Esophagus muscularis mucosa (tissue), 4 donors: ENCODE results near the gene ADAM10. TPM values are rescaled to one million over a fixed set of nuclear protein-coding genes. Genes with fewer than 3 reads are reported as not detected.

Experiments
- DNase-seq: peaks from one replicate; pipeline ENCODE4 v3.0.0-alpha.2; 2017; ENCODE audit errors: extremely low spot score
- H3K27ac ChIP-seq, 4 donors: fragments of 200-600 bp; sonication (generic); replicated peaks in 1 of 4; 1 replicate in 3 of 4; 2 replicates in 1 of 4; pipeline ENCODE4 v1.5.1; 2016 to 2019; ENCODE audit warnings: mild to moderate bottlenecking in 1 of 4
- H3K27me3 ChIP-seq, 4 donors: fragments of 200-600 bp; sonication (generic); one replicate each; pipeline versions ENCODE4 v1.5.1 to v1.6.0; 2016 to 2019
- H3K36me3 ChIP-seq, 4 donors: fragments of 200-600 bp; sonication (generic); one replicate each; pipeline ENCODE4 v1.5.1; 2016 to 2019
- H3K4me1 ChIP-seq, 4 donors: fragments of 200-600 bp; sonication (generic); one replicate each; pipeline ENCODE4 v1.5.1; 2016 to 2019
- H3K4me3 ChIP-seq, 4 donors: fragments of 200-600 bp; sonication (generic); 1 replicate in 2 of 4; 2 replicates in 2 of 4; pipeline ENCODE4 v1.5.1; 2016 to 2019; ENCODE audit warnings: mild to moderate bottlenecking in 4 of 4, moderate library complexity in 1 of 4
- H3K9me3 ChIP-seq, 4 donors: fragments of 200-600 bp; sonication (generic); 1 replicate in 3 of 4; 2 replicates in 1 of 4; pipeline ENCODE4 v1.5.1; 2016 to 2019
- EP300 ChIP-seq: sonication (generic); formaldehyde crosslinking; IDR thresholded peaks from one replicate; pipeline ENCODE4 v1.6.1; 2017; ENCODE audit warnings: antibody characterized with exemption
- POLR2A ChIP-seq: fragments of 450-650 bp; IDR thresholded peaks from one replicate; pipeline ENCODE4 v1.6.1; 2017; ENCODE audit warnings: antibody characterized with exemption, moderate library complexity, mild to moderate bottlenecking, low read depth
- POLR2AphosphoS5 ChIP-seq, 2 donors: sonication (generic); formaldehyde crosslinking; IDR thresholded peaks; one replicate each; pipeline ENCODE4 v1.6.1; 2017; ENCODE audit warnings: antibody characterized with exemption in 2 of 2
- WGBS: methylation state at CpG from one replicate; pipeline ENCODE4 v1.1.5; 2018; 5-methylcytosine and 5-hydroxymethylcytosine counted together
- intact Hi-C: fragments of 100-400 bp; cut with DNase I; formaldehyde crosslinking; loops from one replicate; pipeline ENCODE4 v1.15.1; 2023
- total RNA-seq, 4 donors: library from RNA; depleted of rRNA; stranded (reverse); fragments of >200 nt; gene quantifications; one replicate each; pipeline versions ENCODE4 v1.1.0 to v1.2.1, GENCODE V29; 2016
- TF ChIP-seq, protein P1 (sequence below), 3 experiments: fragments of 200-600 bp in 2 of 3; fragments of 450-650 bp in 1 of 3; sonication (generic) in 2 of 3; IDR thresholded peaks; one replicate each; pipeline ENCODE4 v1.5.1; 2017 to 2019; ENCODE audit warnings: antibody characterized with exemption in 3 of 3, mild to moderate bottlenecking in 2 of 3, moderate library complexity in 1 of 3

Gene ADAM10
- total RNA-seq, 4 donors from 2014 or later = 43.8 to 58.8 (median 48.5) TPM

GRCh38 chr15:58588096-58588495 lies 161.4 kb downstream of the ADAM10 start:
- WGBS = 63% methylated on average over 1 of the region's 1 CpG
- no peaks in the 10 kb centered on the region for H3K36me3 ChIP-seq
- H3K4me1 ChIP-seq = no peaks in the 10 kb centered on the region
- no peak for TF ChIP-seq EP300
- H3K27ac ChIP-seq = no peak overlapping the region
- intact Hi-C loops = no loop called here
- DNase-seq = no peak
- no peaks in the 10 kb centered on the region for H3K27me3 ChIP-seq
- H3K9me3 ChIP-seq = no peaks in the 10 kb centered on the region
- H3K4me3 ChIP-seq = no peak overlapping the region

- WGBS = 89% methylated on average over 4 of the region's 4 CpGs
- TF ChIP-seq, protein P1, sequence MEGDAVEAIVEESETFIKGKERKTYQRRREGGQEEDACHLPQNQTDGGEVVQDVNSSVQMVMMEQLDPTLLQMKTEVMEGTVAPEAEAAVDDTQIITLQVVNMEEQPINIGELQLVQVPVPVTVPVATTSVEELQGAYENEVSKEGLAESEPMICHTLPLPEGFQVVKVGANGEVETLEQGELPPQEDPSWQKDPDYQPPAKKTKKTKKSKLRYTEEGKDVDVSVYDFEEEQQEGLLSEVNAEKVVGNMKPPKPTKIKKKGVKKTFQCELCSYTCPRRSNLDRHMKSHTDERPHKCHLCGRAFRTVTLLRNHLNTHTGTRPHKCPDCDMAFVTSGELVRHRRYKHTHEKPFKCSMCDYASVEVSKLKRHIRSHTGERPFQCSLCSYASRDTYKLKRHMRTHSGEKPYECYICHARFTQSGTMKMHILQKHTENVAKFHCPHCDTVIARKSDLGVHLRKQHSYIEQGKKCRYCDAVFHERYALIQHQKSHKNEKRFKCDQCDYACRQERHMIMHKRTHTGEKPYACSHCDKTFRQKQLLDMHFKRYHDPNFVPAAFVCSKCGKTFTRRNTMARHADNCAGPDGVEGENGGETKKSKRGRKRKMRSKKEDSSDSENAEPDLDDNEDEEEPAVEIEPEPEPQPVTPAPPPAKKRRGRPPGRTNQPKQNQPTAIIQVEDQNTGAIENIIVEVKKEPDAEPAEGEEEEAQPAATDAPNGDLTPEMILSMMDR (IDR thresholded peaks at IDR 0.05) = no peak
- no peak for TF ChIP-seq POLR2A
- TF ChIP-seq POLR2AphosphoS5 (IDR thresholded peaks at IDR 0.05) = no peak
- TF ChIP-seq EP300 = no peak
- Histone ChIP-seq H3K27ac (no peak overlapping the region), H3K4me3 (no peak overlapping the region), H3K9me3 (no peaks in the 10 kb centered on the region), H3K4me1 (no peaks in the 10 kb centered on the region), H3K36me3 (no peaks in the 10 kb centered on the region), H3K27me3 (no peaks in the 10 kb centered on the region)
- intact Hi-C loops = no loop called here
- no peak for DNase-seq
Measured at GRCh38 chr15:58587486-58587885, 162.0 kb downstream of the ADAM10 start.

DNA sequence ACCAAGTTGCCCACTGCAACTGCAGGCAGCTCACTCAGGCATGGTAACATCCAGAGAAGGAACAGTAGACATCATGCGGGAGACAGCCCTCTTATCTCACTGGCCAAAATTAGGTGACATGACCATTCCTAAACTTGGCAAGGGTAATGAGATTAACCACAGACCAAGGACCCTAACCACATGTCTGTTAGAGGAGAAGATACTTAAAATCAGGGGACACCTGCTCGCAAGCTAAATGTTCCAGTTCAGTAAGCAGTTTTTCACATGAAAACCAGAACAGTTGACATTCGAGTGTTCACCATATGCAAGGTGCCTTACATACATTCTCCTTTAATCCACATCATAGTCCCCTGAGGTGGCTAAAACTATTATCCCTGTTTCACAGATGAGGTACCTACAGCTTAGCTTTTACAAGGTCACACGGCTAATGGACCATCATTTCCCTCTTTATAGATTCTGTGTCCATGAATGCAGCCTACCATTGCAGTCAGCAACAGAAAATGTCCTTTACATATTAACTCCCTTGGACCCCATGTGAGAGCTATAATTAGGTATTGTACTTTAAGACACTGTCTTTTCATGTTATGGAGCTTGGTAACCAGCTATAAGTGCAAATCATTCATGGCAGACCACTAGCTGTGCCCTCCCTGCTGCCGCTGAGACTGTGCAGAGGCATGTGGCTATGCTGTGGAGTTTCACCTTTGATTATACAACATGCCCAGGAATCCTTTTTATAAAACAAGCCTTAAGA lies 163.6 kb downstream of the ADAM10 start:
- Histone ChIP-seq H3K36me3 (no peaks in the 10 kb centered on the region), H3K27me3 (no peaks in the 10 kb centered on the region), H3K4me1 (no peaks in the 10 kb centered on the region), H3K27ac (no peak overlapping the region), H3K9me3 (no peaks in the 10 kb centered on the region), H3K4me3 (no peak overlapping the region)
- WGBS = 94% methylated on average over 4 of the region's 5 CpGs
- TF ChIP-seq, protein P1 (IDR thresholded peaks at IDR 0.05) = no peak
- TF ChIP-seq POLR2AphosphoS5 (IDR thresholded peaks at IDR 0.05) = no peak
- intact Hi-C loops = no loop called here
- DNase-seq = no peak

DNA sequence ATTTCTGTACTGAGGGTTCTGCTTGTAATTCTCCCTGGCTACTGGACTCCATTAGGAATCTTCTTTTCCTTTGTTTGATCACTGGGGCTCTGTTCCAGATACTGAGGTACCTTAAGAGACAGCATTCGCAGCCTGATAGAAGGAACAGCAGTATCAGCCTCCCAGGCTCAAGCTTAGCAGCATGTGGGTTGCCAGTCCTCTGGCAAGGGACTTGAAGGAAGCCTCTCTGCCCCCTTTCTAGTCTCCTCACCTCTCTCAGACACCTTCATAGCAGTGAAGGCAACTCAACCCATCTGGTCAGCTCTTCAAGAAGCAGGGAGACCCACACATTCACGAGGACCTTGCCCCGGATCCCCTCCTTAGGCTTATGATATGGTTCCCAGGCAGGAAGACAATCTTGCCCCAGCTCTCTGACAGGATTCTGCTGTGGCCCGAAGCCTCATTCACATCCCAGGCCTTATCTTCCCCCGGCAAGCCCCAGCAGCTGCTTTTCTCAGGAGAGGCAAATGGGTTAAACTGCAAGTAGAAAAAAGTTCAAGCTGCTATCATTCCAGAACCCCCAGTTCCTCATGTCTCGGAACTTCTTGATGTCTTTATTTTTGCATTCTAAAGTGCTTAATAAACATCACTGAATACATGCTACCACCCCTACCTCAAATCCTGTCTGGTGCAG lies 164.6 kb downstream of the ADAM10 start:
- WGBS = 75% methylated on average over 4 of the region's 6 CpGs
- Histone ChIP-seq H3K27me3 (no peaks in the 10 kb centered on the region), H3K4me3 (no peak overlapping the region), H3K27ac (no peak overlapping the region), H3K9me3 (no peaks in the 10 kb centered on the region), H3K36me3 (no peaks in the 10 kb centered on the region), H3K4me1 (no peaks in the 10 kb centered on the region)
- DNase-seq = no peak
- intact Hi-C loops = no loop called here
- TF ChIP-seq EP300 (no peak), POLR2A (no peak), POLR2AphosphoS5 (IDR thresholded peaks at IDR 0.05) (no peak)
- TF ChIP-seq, protein P1 (IDR thresholded peaks at IDR 0.05) = no peak

DNA sequence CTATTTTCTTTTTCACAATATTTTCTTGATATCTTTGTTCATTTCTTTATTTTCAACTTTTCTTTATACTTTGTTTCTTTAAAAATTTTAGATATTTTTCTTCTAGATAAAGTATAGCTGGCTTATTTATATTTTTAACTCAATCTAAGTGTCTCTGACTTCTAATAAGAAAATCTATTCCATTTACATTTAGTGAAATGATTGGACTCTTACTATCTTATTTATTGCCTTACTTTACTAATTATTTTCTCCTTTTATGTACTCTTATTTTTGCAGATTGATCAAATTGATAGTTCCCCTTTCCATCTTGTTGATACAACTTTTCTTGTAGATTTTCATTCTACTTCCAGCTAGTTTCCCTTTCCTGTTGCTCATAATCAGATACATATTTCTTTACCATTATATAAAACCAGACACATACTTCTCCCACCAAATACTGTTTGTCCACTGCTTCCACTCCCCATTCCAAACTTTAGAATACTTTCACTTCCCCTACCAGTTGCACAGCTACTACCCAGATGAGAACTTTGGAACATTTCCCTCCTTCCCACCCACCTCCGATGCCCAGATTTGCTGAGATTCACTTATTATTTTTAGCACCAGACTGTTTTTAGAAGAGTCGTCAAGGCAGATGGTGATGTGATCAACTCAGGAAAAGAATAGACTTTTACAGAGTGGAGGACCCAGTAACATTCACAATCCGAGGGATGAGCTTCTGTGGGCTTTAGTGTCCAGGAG lies 166.2 kb downstream of the ADAM10 start:
- Histone ChIP-seq H3K9me3 (no peaks in the 10 kb centered on the region), H3K27ac (no peak overlapping the region), H3K27me3 (no peaks in the 10 kb centered on the region), H3K4me1 (no peaks in the 10 kb centered on the region), H3K36me3 (no peaks in the 10 kb centered on the region), H3K4me3 (no peak overlapping the region)
- no peak for TF ChIP-seq EP300
- TF ChIP-seq POLR2A = no peak
- TF ChIP-seq, protein P1 (IDR thresholded peaks at IDR 0.05) = no peak
- TF ChIP-seq POLR2AphosphoS5 (IDR thresholded peaks at IDR 0.05) = no peak
- 80% methylated on average over 3 of the region's 3 CpGs for WGBS
- intact Hi-C loops = no loop called here
- no peak for DNase-seq
